ENCODE data around the gene CSNK1D. TPM values are rescaled to one million over a fixed set of nuclear protein-coding genes. Genes with fewer than 3 reads are reported as not detected.
A peak's percentile ranks its signal among the peaks of the same experiment; 100 is the strongest.
"Not testable (repeated sequence)": the region's sequence is repeated elsewhere in the genome, so short reads cannot be mapped to it uniquely, and the experiment has no call there.

The CSNK1D gene
- total and polyA plus RNA-seq, 12 donors, result 23.7 to 185 (median 125) TPM

- Histone ChIP-seq H3K4me1 (replicated peaks in 1 of 2) (peaks cover 40 to 57% of the 10 kb centered on the region in 2 donors), H3K36me3 (replicated peaks in 1 of 2) (peaks cover 0 to 63% of the 10 kb centered on the region in 2 donors), H3K27ac (peak overlapping the region; percentile 87 to 99 (median 97)), H3K27me3 (no peaks in the 10 kb centered on the region), H3K4me3 (no peak overlapping the region), H3K9me3 (replicated peaks in 1 of 3) (no peaks in the 10 kb centered on the region)
- intact Hi-C loops (cut with DNase I), result no loop called here
- WGBS, 4 donors, result 78 to 81% (median 80%) methylated on average over 10 of the region's 10 CpGs
- no peak for TF ChIP-seq POLR2A (IDR thresholded peaks at IDR 0.05)
- no peak for TF ChIP-seq CTCF (IDR thresholded peaks at IDR 0.05)
- DNase-seq, result no peak
Measured at GRCh38 chr17:82266142-82266541, 7.4 kb downstream of the CSNK1D start.

GRCh38 chr17:82263641-82264040 is 9.9 kb downstream of the CSNK1D start:
- H3K4me3 ChIP-seq, result no peak overlapping the region
- H3K9me3 ChIP-seq (replicated peaks in 1 of 3), result no peaks in the 10 kb centered on the region
- no peak overlapping the region for H3K27ac ChIP-seq
- no peak for TF ChIP-seq POLR2A (IDR thresholded peaks at IDR 0.05)
- no peak for TF ChIP-seq CTCF (IDR thresholded peaks at IDR 0.05)
- DNase-seq, result no peak
- WGBS, 4 donors, result 62 to 71% (median 63%) methylated on average over 9 of the region's 9 CpGs
- no peaks in the 10 kb centered on the region for H3K27me3 ChIP-seq
- intact Hi-C loops (cut with DNase I), result no loop called here
- peaks cover 27 to 32% of the 10 kb centered on the region in 2 donors for H3K4me1 ChIP-seq (replicated peaks in 1 of 2)
- peaks cover 0 to 72% of the 10 kb centered on the region in 2 donors for H3K36me3 ChIP-seq (replicated peaks in 1 of 2)

GRCh38 chr17:82262344-82262743 is 11.2 kb downstream of the CSNK1D start:
- WGBS, 4 donors, result 66 to 71% (median 66%) methylated on average over 4 of the region's 4 CpGs; no CpG with 5 or more reads in 1 of the 4 donors
- Histone ChIP-seq H3K9me3 (replicated peaks in 1 of 3) (no peaks in the 10 kb centered on the region), H3K27me3 (no peaks in the 10 kb centered on the region), H3K4me1 (replicated peaks in 1 of 2) (peaks cover 17 to 19% of the 10 kb centered on the region in 2 donors), H3K36me3 (replicated peaks in 1 of 2) (peaks cover 0 to 85% of the 10 kb centered on the region in 2 donors), H3K4me3 (no peak overlapping the region), H3K27ac (no peak overlapping the region)
- intact Hi-C loops (cut with DNase I), result no loop called here
- no peak for DNase-seq
- TF ChIP-seq POLR2A (IDR thresholded peaks at IDR 0.05) (no peak), CTCF (IDR thresholded peaks at IDR 0.05) (no peak)

- peak overlapping the region in 1 of 5 donors; percentile 4 for H3K27ac ChIP-seq
- 74 to 82% (median 81%) methylated on average over 8 of the region's 8 CpGs for WGBS, 4 donors
- H3K4me1 ChIP-seq (replicated peaks in 1 of 2); DNase-seq; H3K9me3 ChIP-seq (replicated peaks in 1 of 3); intact Hi-C loops (cut with DNase I); H3K4me3 ChIP-seq; H3K27me3 ChIP-seq: not testable (repeated sequence)
- peaks cover 0 to 84% of the 10 kb centered on the region in 2 donors for H3K36me3 ChIP-seq (replicated peaks in 1 of 2)
Measured at GRCh38 chr17:82259972-82260961, 13.2 kb downstream of the CSNK1D start.

Measured in adrenal gland (tissue), 12 donors.